K562 (cell line): Measurements from ENCODE around the gene WNK1. TPM values are rescaled to one million over a fixed set of nuclear protein-coding genes. Genes with fewer than 3 reads are reported as not detected.

Source experiments
- GATA2 ChIP-seq: sonication (generic); formaldehyde crosslinking; IDR thresholded peaks from 2 replicates; pipeline ENCODE4 v1.4.0; 2020; ENCODE audit warnings: mild to moderate bottlenecking, missing genetic modification reagents
- PCBP1 ChIP-seq: fragments of 200-400 bp; formaldehyde crosslinking; IDR thresholded peaks from 2 replicates; pipeline ENCODE4 v1.6.1; 2018; ENCODE audit warnings: mild to moderate bottlenecking, low read depth, low read length; ENCODE audit not compliant: poor library complexity, severe bottlenecking
- RFX5 ChIP-seq: IDR thresholded peaks from 2 replicates; pipeline ENCODE4 v1.6.1; 2011; ENCODE audit warnings: low read depth, mild to moderate bottlenecking, improper control_type of control experiment, low read length
- SMAD3 ChIP-seq: fragments of 450-650 bp; formaldehyde crosslinking; conservative IDR thresholded peaks from 2 replicates; pipeline ENCODE4 v1.4.0; 2020; ENCODE audit warnings: mild to moderate bottlenecking
- SP1 ChIP-seq: sonication (generic); formaldehyde crosslinking; IDR thresholded peaks from 2 replicates; pipeline ENCODE4 v1.8.1; 2022; ENCODE audit warnings: mild to moderate bottlenecking, missing genetic modification reagents
- STAT5B ChIP-seq: fragments of 250-450 bp; sonication (Bioruptor Pico); IDR thresholded peaks from 2 replicates; pipeline ENCODE4 v1.8.0; 2021; ENCODE audit warnings: mild to moderate bottlenecking, inconsistent platforms
- TEAD1 ChIP-seq, 2 experiments: fragments of 450-650 bp in 1 of 2; sonication (generic) in 1 of 2; formaldehyde crosslinking; IDR thresholded peaks; 2 replicates each; pipeline versions ENCODE4 v1.4.0 to v1.8.0; 2020 to 2022; ENCODE audit warnings: mild to moderate bottlenecking in 2 of 2, missing genetic modification reagents in 1 of 2
- ZSCAN29 ChIP-seq: fragments of 450-650 bp; IDR thresholded peaks from 2 replicates; pipeline ENCODE4 v1.6.1; 2017
- polyA plus RNA-seq, 8 experiments: library from polyadenylated mRNA; depleted of rRNA in 4 of 8; stranded (reverse) in 5 of 8; unstranded in 3 of 8; fragments of >200 nt; fragmentation: Nextera tagmentation in 2 of 8; fragmentation: Illumina TruSeq in 1 of 8; extraction: Ambion mirVana in 2 of 8; extraction: Trizol in 1 of 8; gene quantifications; 2 replicates each; pipeline versions ENCODE4 v1.2.1 to v1.2.3, GENCODE V29; 2011 to 2014; ENCODE audit warnings: inconsistent platforms in 1 of 8, missing spikeins in 1 of 8
- total RNA-seq, 7 experiments: library from RNA; depleted of rRNA in 6 of 7; stranded (reverse); fragments of >200 nt in 6 of 7; fragmentation: Illumina TruSeq in 2 of 7; extraction: Trizol in 2 of 7; gene quantifications; 2 replicates each; pipeline versions ENCODE4 v1.2.1 to v1.2.3, GENCODE V29; 2011 to 2021; ENCODE audit warnings: low replicate concordance in 1 of 7
- TF ChIP-seq, protein P1 (sequence below): sonication (generic); IDR thresholded peaks from 2 replicates; pipeline ENCODE4 v1.6.1; 2016

The WNK1 gene
- total and polyA plus RNA-seq, 9 of the 15 experiments (the other 6 are each of a cell fraction or from before 2014, with no cell fraction given), result 4.3 to 73.9 (median 31.0) TPM

DNA sequence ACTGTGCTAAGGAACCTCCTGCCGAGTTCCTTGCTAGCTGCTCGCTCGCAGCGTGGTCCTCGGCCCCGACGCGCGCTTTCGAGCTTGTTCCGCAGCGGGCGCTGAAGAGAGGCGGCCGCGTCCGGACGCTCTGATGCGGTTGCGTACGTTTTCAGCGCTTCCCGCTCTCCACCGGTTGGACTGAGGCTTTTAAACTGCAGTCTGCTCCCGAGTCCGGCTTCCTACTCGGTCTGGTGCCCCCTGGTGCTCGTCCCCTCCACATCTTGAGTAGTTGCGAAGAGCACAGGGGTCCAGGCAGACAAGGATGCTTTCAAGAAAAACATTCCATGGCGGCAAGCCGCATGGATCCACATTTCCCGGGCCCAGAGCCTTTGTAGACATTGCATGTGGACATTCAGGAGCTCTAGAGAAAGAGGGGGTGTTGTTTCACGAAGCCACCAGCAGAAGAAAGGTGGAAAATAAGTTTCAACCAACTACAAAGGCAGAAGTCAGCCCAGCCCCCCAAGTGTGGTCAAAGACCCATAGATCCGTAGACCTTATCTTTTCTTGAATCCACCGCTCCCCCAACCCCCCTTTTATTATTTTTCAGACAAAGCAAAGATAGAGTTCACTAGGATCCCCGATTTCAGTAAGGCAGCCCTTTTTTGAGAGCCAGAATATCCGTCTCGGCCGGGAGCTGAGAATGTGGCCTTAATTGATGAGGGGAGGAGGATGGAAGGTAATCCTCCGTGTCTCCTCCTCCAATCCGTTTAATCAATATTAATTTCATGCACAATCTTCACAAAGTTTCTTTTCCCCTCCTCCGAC is 984 bp upstream of the WNK1 start (continued):
- no peak for TF ChIP-seq GATA2 (CRISPR knock-in tag)
- no peak for TF ChIP-seq STAT5B (CRISPR knock-in tag)
- TF ChIP-seq TEAD1 (CRISPR knock-in tag; IDR thresholded peaks at IDR 0.05), result peak in 1 of 2 experiments; percentile 93; a peak in 1 of 4 replicates
- no peak for TF ChIP-seq ZSCAN29
- no peak for TF ChIP-seq RFX5
- TF ChIP-seq, protein P1, sequence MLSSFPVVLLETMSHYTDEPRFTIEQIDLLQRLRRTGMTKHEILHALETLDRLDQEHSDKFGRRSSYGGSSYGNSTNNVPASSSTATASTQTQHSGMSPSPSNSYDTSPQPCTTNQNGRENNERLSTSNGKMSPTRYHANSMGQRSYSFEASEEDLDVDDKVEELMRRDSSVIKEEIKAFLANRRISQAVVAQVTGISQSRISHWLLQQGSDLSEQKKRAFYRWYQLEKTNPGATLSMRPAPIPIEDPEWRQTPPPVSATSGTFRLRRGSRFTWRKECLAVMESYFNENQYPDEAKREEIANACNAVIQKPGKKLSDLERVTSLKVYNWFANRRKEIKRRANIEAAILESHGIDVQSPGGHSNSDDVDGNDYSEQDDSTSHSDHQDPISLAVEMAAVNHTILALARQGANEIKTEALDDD, result peak; percentile 30; the same call in 1 of the 2 replicates
- no peak for TF ChIP-seq SMAD3 (CRISPR knock-in tag)
- TF ChIP-seq SP1 (CRISPR knock-in tag), result peak; percentile 51; the same call in 1 of the 2 replicates
- no peak for TF ChIP-seq PCBP1
